Panc1 (cell line): ENCODE results near the gene SLC35F5.

Source experiments
- POLR2AphosphoS5 ChIP-seq: IDR thresholded peaks from 2 replicates; pipeline ENCODE4 v1.6.1; 2012; ENCODE audit warnings: mild to moderate bottlenecking, low read depth, low read length, moderate library complexity
- TCF7L2 ChIP-seq: IDR thresholded peaks from 2 replicates; pipeline ENCODE4 v1.6.1; 2011; ENCODE audit warnings: mild to moderate bottlenecking, low read depth, low read length, inconsistent platforms
- TF ChIP-seq, protein P1 (sequence below): fragments of 450-650 bp; IDR thresholded peaks from 2 replicates; pipeline ENCODE4 v1.5.1; 2017; ENCODE audit warnings: mild to moderate bottlenecking

DNA sequence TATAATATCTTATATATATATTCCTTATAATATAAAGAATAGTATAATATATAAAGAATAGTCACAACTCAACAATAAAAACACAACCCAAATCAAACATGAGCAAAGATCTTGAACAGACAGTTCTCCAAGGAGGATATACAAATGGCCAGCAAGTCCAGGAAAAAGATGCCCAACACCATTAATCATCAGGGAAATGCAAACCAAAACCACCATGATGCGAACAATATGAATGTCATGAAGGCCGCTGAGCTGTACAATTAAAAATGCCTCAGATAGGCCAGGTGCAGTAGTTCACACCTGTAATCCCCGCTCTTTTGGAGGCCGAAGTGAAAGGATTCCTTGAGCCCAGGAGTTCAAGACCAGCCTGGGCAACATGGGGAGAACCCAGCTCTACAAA is 58.9 kb downstream of the SLC35F5 start:
- TF ChIP-seq, protein P1, sequence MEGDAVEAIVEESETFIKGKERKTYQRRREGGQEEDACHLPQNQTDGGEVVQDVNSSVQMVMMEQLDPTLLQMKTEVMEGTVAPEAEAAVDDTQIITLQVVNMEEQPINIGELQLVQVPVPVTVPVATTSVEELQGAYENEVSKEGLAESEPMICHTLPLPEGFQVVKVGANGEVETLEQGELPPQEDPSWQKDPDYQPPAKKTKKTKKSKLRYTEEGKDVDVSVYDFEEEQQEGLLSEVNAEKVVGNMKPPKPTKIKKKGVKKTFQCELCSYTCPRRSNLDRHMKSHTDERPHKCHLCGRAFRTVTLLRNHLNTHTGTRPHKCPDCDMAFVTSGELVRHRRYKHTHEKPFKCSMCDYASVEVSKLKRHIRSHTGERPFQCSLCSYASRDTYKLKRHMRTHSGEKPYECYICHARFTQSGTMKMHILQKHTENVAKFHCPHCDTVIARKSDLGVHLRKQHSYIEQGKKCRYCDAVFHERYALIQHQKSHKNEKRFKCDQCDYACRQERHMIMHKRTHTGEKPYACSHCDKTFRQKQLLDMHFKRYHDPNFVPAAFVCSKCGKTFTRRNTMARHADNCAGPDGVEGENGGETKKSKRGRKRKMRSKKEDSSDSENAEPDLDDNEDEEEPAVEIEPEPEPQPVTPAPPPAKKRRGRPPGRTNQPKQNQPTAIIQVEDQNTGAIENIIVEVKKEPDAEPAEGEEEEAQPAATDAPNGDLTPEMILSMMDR = no peak
- TF ChIP-seq TCF7L2 = no peak
- TF ChIP-seq POLR2AphosphoS5 = no peak
